IgD-negative memory B cell (primary cell): ENCODE data around the gene CNTNAP2. TPM values are rescaled to one million over a fixed set of nuclear protein-coding genes. Genes with fewer than 3 reads are reported as not detected.

Experiments
- H3K27ac Mint-ChIP-seq, 3 donors: one replicate each; pipeline ENCODE4 v1.8.0; 2020 to 2022; ENCODE audit warnings: mild to moderate bottlenecking in 3 of 3, mixed read lengths in 3 of 3, moderate library complexity in 1 of 3
- H3K27me3 Mint-ChIP-seq: one replicate; pipeline ENCODE4 v1.8.0; 2021; ENCODE audit warnings: mixed read lengths
- H3K36me3 Mint-ChIP-seq: one replicate; pipeline ENCODE4 v1.8.0; 2020; ENCODE audit warnings: mild to moderate bottlenecking, mixed read lengths
- H3K4me1 Mint-ChIP-seq, 3 donors: one replicate each; pipeline ENCODE4 v1.8.0; 2020 to 2022; ENCODE audit warnings: mixed read lengths in 3 of 3, mild to moderate bottlenecking in 1 of 3
- H3K4me3 Mint-ChIP-seq, 4 donors: one replicate each; pipeline ENCODE4 v1.8.0; 2020 to 2022; ENCODE audit warnings: mild to moderate bottlenecking in 4 of 4, mixed read lengths in 4 of 4, moderate library complexity in 3 of 4
- H3K9me3 Mint-ChIP-seq, 3 donors: one replicate each; pipeline ENCODE4 v1.8.0; 2020 to 2021; ENCODE audit warnings: mixed read lengths in 3 of 3, mild to moderate bottlenecking in 1 of 3
- polyA plus RNA-seq: library from polyadenylated mRNA; unstranded; fragments of 300-500 nt; fragmentation: Illumina TruSeq; gene quantifications from one replicate; pipeline ENCODE4 v1.2.3, GENCODE V29; 2021

CNTNAP2 gene
- polyA plus RNA-seq, 1 donor from 2014 or later, result 47.3 TPM

GRCh38 chr7:146401939-146402338, 285.3 kb downstream of the CNTNAP2 start:
- Mint-ChIP-seq H3K27ac (no peak overlapping the region), H3K27me3 (no peaks in the 10 kb centered on the region), H3K36me3 (no peaks in the 10 kb centered on the region), H3K4me3 (no peak overlapping the region), H3K9me3 (peaks cover 0 to 4% (median 3%) of the 10 kb centered on the region in 3 donors), H3K4me1 (peaks cover 0 to 2% (median 0%) of the 10 kb centered on the region in 3 donors)

GRCh38 chr7:146405737-146406136, 289.1 kb downstream of the CNTNAP2 start:
- no peaks in the 10 kb centered on the region for H3K4me1 Mint-ChIP-seq
- no peaks in the 10 kb centered on the region for H3K36me3 Mint-ChIP-seq
- H3K27me3 Mint-ChIP-seq, result no peaks in the 10 kb centered on the region
- H3K4me3 Mint-ChIP-seq, result no peak overlapping the region
- peaks cover 0 to 4% (median 4%) of the 10 kb centered on the region in 3 donors for H3K9me3 Mint-ChIP-seq
- H3K27ac Mint-ChIP-seq, result no peak overlapping the region

- H3K4me1 Mint-ChIP-seq, result no peaks in the 10 kb centered on the region
- H3K4me3 Mint-ChIP-seq, result no peak overlapping the region
- no peak overlapping the region for H3K27ac Mint-ChIP-seq
- no peaks in the 10 kb centered on the region for H3K36me3 Mint-ChIP-seq
- no peaks in the 10 kb centered on the region for H3K27me3 Mint-ChIP-seq
- peaks cover 0 to under 1% (median 0%) of the 10 kb centered on the region in 3 donors for H3K9me3 Mint-ChIP-seq
These were observed 295.4 kb downstream of the CNTNAP2 start for GRCh38 chr7:146411975-146412374.

- H3K9me3 Mint-ChIP-seq, result no peaks in the 10 kb centered on the region
These were observed 296.2 kb downstream of the CNTNAP2 start for GRCh38 chr7:146412781-146413180.

GRCh38 chr7:146414373-146414772, 297.8 kb downstream of the CNTNAP2 start:
- Mint-ChIP-seq H3K36me3 (no peaks in the 10 kb centered on the region), H3K4me1 (no peaks in the 10 kb centered on the region)

More at GRCh38 chr7:146412781-146413180, 296.2 kb downstream of the CNTNAP2 start:
- Mint-ChIP-seq H3K4me1 (no peaks in the 10 kb centered on the region), H3K4me3 (no peak overlapping the region), H3K27me3 (no peaks in the 10 kb centered on the region), H3K27ac (no peak overlapping the region), H3K36me3 (no peaks in the 10 kb centered on the region)

GRCh38 chr7:146414937-146415336, 298.3 kb downstream of the CNTNAP2 start:
- Mint-ChIP-seq H3K27me3 (no peaks in the 10 kb centered on the region), H3K27ac (no peak overlapping the region), H3K4me1 (no peaks in the 10 kb centered on the region), H3K9me3 (peaks cover 0 to 2% (median 2%) of the 10 kb centered on the region in 3 donors), H3K4me3 (no peak overlapping the region), H3K36me3 (no peaks in the 10 kb centered on the region)

More at GRCh38 chr7:146414373-146414772, 297.8 kb downstream of the CNTNAP2 start:
- no peak overlapping the region for H3K27ac Mint-ChIP-seq
- peaks cover 0 to 2% (median 2%) of the 10 kb centered on the region in 3 donors for H3K9me3 Mint-ChIP-seq
- H3K27me3 Mint-ChIP-seq, result no peaks in the 10 kb centered on the region
- no peak overlapping the region for H3K4me3 Mint-ChIP-seq

GRCh38 chr7:146417176-146417575, 300.6 kb downstream of the CNTNAP2 start:
- Mint-ChIP-seq H3K4me1 (no peaks in the 10 kb centered on the region), H3K9me3 (peaks cover 0 to 2% (median 2%) of the 10 kb centered on the region in 3 donors), H3K27me3 (no peaks in the 10 kb centered on the region), H3K27ac (no peak overlapping the region), H3K4me3 (no peak overlapping the region), H3K36me3 (no peaks in the 10 kb centered on the region)

- Mint-ChIP-seq H3K27me3 (no peaks in the 10 kb centered on the region), H3K9me3 (peaks cover 3 to 7% (median 4%) of the 10 kb centered on the region in 3 donors), H3K4me1 (no peaks in the 10 kb centered on the region), H3K4me3 (no peak overlapping the region), H3K27ac (no peak overlapping the region), H3K36me3 (no peaks in the 10 kb centered on the region)
These were observed 306.8 kb downstream of the CNTNAP2 start for GRCh38 chr7:146423446-146423845.

- H3K27ac Mint-ChIP-seq, result no peak overlapping the region
- H3K9me3 Mint-ChIP-seq, result peaks cover 2 to 8% (median 5%) of the 10 kb centered on the region in 3 donors
- no peaks in the 10 kb centered on the region for H3K36me3 Mint-ChIP-seq
- H3K4me1 Mint-ChIP-seq, result no peaks in the 10 kb centered on the region
- no peaks in the 10 kb centered on the region for H3K27me3 Mint-ChIP-seq
- H3K4me3 Mint-ChIP-seq, result no peak overlapping the region
These were observed 307.5 kb downstream of the CNTNAP2 start for GRCh38 chr7:146424084-146424483.

- H3K4me3 Mint-ChIP-seq, result no peak overlapping the region
- no peak overlapping the region for H3K27ac Mint-ChIP-seq
- H3K27me3 Mint-ChIP-seq, result no peaks in the 10 kb centered on the region
- peaks cover 0 to 14% (median 1%) of the 10 kb centered on the region in 3 donors for H3K9me3 Mint-ChIP-seq
- no peaks in the 10 kb centered on the region for H3K36me3 Mint-ChIP-seq
- H3K4me1 Mint-ChIP-seq, result no peaks in the 10 kb centered on the region
These were observed 316.9 kb downstream of the CNTNAP2 start for GRCh38 chr7:146433501-146433900.

GRCh38 chr7:146443102-146443501, 326.5 kb downstream of the CNTNAP2 start:
- Mint-ChIP-seq H3K9me3 (peaks cover 0 to 6% (median 2%) of the 10 kb centered on the region in 3 donors), H3K27ac (no peak overlapping the region), H3K4me1 (no peaks in the 10 kb centered on the region), H3K36me3 (no peaks in the 10 kb centered on the region), H3K27me3 (no peaks in the 10 kb centered on the region), H3K4me3 (no peak overlapping the region)

GRCh38 chr7:146449625-146450024, 333.0 kb downstream of the CNTNAP2 start:
- Mint-ChIP-seq H3K27me3 (no peaks in the 10 kb centered on the region), H3K36me3 (no peaks in the 10 kb centered on the region), H3K9me3 (peaks cover 5 to 19% (median 8%) of the 10 kb centered on the region in 3 donors), H3K4me1 (peaks cover 0 to 2% (median 0%) of the 10 kb centered on the region in 3 donors), H3K27ac (no peak overlapping the region), H3K4me3 (no peak overlapping the region)

- Mint-ChIP-seq H3K27ac (no peak overlapping the region), H3K4me1 (peaks cover 0 to 2% (median 0%) of the 10 kb centered on the region in 3 donors), H3K9me3 (peaks cover 5 to 10% (median 9%) of the 10 kb centered on the region in 3 donors), H3K36me3 (no peaks in the 10 kb centered on the region), H3K27me3 (no peaks in the 10 kb centered on the region), H3K4me3 (no peak overlapping the region)
These were observed 338.6 kb downstream of the CNTNAP2 start for GRCh38 chr7:146455091-146455655.

GRCh38 chr7:146479040-146479439, 362.4 kb downstream of the CNTNAP2 start:
- H3K4me1 Mint-ChIP-seq, result no peaks in the 10 kb centered on the region
- no peak overlapping the region for H3K4me3 Mint-ChIP-seq
- no peaks in the 10 kb centered on the region for H3K36me3 Mint-ChIP-seq
- H3K27me3 Mint-ChIP-seq, result no peaks in the 10 kb centered on the region
- no peak overlapping the region for H3K27ac Mint-ChIP-seq
- H3K9me3 Mint-ChIP-seq, result peaks cover 0 to 2% (median 0%) of the 10 kb centered on the region in 3 donors

GRCh38 chr7:146486519-146486918, 369.9 kb downstream of the CNTNAP2 start:
- Mint-ChIP-seq H3K36me3 (peaks cover 3% of the 10 kb centered on the region), H3K27me3 (no peaks in the 10 kb centered on the region), H3K27ac (no peak overlapping the region), H3K4me3 (no peak overlapping the region), H3K9me3 (peaks cover 0 to 4% (median 0%) of the 10 kb centered on the region in 3 donors), H3K4me1 (no peaks in the 10 kb centered on the region)

GRCh38 chr7:146492017-146492416, 375.4 kb downstream of the CNTNAP2 start:
- Mint-ChIP-seq H3K36me3 (peaks cover 3% of the 10 kb centered on the region), H3K4me1 (no peaks in the 10 kb centered on the region), H3K9me3 (peaks cover 0 to 18% (median 3%) of the 10 kb centered on the region in 3 donors), H3K27ac (no peak overlapping the region), H3K4me3 (no peak overlapping the region), H3K27me3 (no peaks in the 10 kb centered on the region)
